HG03095 (cell line): Measurements from ENCODE around the gene CLASP1.
"Not testable (repeated sequence)": the region's sequence is repeated elsewhere in the genome, so short reads cannot be mapped to it uniquely, and the experiment has no call there.

Source experiments
- ATAC-seq: cut with Tn5 transposase; IDR thresholded peaks from one replicate; pipeline ENCODE4 v1.9.1; 2021; ENCODE audit warnings: moderate library complexity; ENCODE audit not compliant: unreplicated experiment

Gene CLASP1

GRCh38 chr2:121334581-121335293, 314.5 kb downstream of the CLASP1 start:
- ATAC-seq: no peak

GRCh38 chr2:121333834-121334558, 315.3 kb downstream of the CLASP1 start:
- peak; percentile 73 for ATAC-seq

GRCh38 chr2:121333231-121333630, 316.0 kb downstream of the CLASP1 start:
- ATAC-seq: no peak

- not testable (repeated sequence) for ATAC-seq
These were observed 317.9 kb downstream of the CLASP1 start for GRCh38 chr2:121331324-121331723.

GRCh38 chr2:121330921-121331320, 318.3 kb downstream of the CLASP1 start:
- no peak for ATAC-seq

GRCh38 chr2:121329786-121330185, 319.5 kb downstream of the CLASP1 start:
- no peak for ATAC-seq

- no peak for ATAC-seq
These were observed 322.6 kb downstream of the CLASP1 start for GRCh38 chr2:121326628-121327027.

- ATAC-seq: no peak
These were observed 324.7 kb downstream of the CLASP1 start for GRCh38 chr2:121324601-121325000.

GRCh38 chr2:121321476-121321875, 327.8 kb downstream of the CLASP1 start:
- ATAC-seq: no peak

- no peak for ATAC-seq
These were observed 329.3 kb downstream of the CLASP1 start for GRCh38 chr2:121319941-121320340.

GRCh38 chr2:121316986-121317385, 332.3 kb downstream of the CLASP1 start:
- no peak for ATAC-seq

GRCh38 chr2:121313701-121314100, 335.6 kb downstream of the CLASP1 start:
- ATAC-seq: not testable (repeated sequence)

- ATAC-seq: peak; percentile 59
These were observed 339.5 kb downstream of the CLASP1 start for GRCh38 chr2:121309801-121310200.

GRCh38 chr2:121309323-121309722, 339.9 kb downstream of the CLASP1 start:
- no peak for ATAC-seq

- no peak for ATAC-seq
These were observed 342.2 kb downstream of the CLASP1 start for GRCh38 chr2:121307048-121307447.

GRCh38 chr2:121304941-121305340, 344.3 kb downstream of the CLASP1 start:
- ATAC-seq: no peak

- no peak for ATAC-seq
These were observed 345.6 kb downstream of the CLASP1 start for GRCh38 chr2:121303531-121304263.

GRCh38 chr2:121301190-121301589, 348.1 kb downstream of the CLASP1 start:
- ATAC-seq: not testable (repeated sequence)

GRCh38 chr2:121298476-121298875, 350.8 kb downstream of the CLASP1 start:
- no peak for ATAC-seq

- not testable (repeated sequence) for ATAC-seq
These were observed 351.4 kb downstream of the CLASP1 start for GRCh38 chr2:121297866-121298265.

GRCh38 chr2:121297217-121297830, 351.9 kb downstream of the CLASP1 start:
- no peak for ATAC-seq
